GM19099 (cell line): ENCODE results near the gene LTBP2.

ENCODE experiments used
- POLR2A ChIP-seq: IDR thresholded peaks from 3 replicates; pipeline ENCODE4 v1.6.1; 2011; ENCODE audit warnings: low read depth; ENCODE audit not compliant: insufficient read length; ENCODE audit errors: extremely low read depth

The LTBP2 gene

GRCh38 chr14:74577247-74577947 is 34.6 kb downstream of the LTBP2 start:
- TF ChIP-seq POLR2A = no peak

GRCh38 chr14:74575936-74576335 is 36.1 kb downstream of the LTBP2 start:
- TF ChIP-seq POLR2A = no peak

- no peak for TF ChIP-seq POLR2A
These were observed 36.5 kb downstream of the LTBP2 start for GRCh38 chr14:74575507-74575906.

- TF ChIP-seq POLR2A = no peak
These were observed 37.3 kb downstream of the LTBP2 start for GRCh38 chr14:74574706-74575105.

- TF ChIP-seq POLR2A = no peak
These were observed 38.0 kb downstream of the LTBP2 start for GRCh38 chr14:74574090-74574433.

GRCh38 chr14:74573421-74574089 is 38.5 kb downstream of the LTBP2 start:
- TF ChIP-seq POLR2A = no peak

- no peak for TF ChIP-seq POLR2A
These were observed 39.2 kb downstream of the LTBP2 start for GRCh38 chr14:74572726-74573301.

GRCh38 chr14:74571901-74572725 is 39.9 kb downstream of the LTBP2 start:
- no peak for TF ChIP-seq POLR2A

- no peak for TF ChIP-seq POLR2A
These were observed 40.6 kb downstream of the LTBP2 start for GRCh38 chr14:74571441-74571841.

GRCh38 chr14:74570696-74571095 is 41.3 kb downstream of the LTBP2 start:
- no peak for TF ChIP-seq POLR2A

GRCh38 chr14:74569806-74570591 is 42.0 kb downstream of the LTBP2 start:
- no peak for TF ChIP-seq POLR2A

GRCh38 chr14:74569387-74569786 is 42.6 kb downstream of the LTBP2 start:
- no peak for TF ChIP-seq POLR2A

- TF ChIP-seq POLR2A = no peak
These were observed 43.1 kb downstream of the LTBP2 start for GRCh38 chr14:74568911-74569310.

- TF ChIP-seq POLR2A = no peak
These were observed 43.7 kb downstream of the LTBP2 start for GRCh38 chr14:74568380-74568649.
